Activated naive CD4-positive, alpha-beta T cell treated with anti-CD3 and anti-CD28 coated beads, Interleukin-2, amount 10 ng/mL, durations not matched to agents 7 days and 5 days (primary cell): ENCODE measurements around the gene DNAI7.

Experiments
- CTCF ChIA-PET: fragments of 350-600 bp; sonication (Branson Sonifier 250); formaldehyde crosslinking; loops from one replicate; lab custom pipeline; 2021; ENCODE audit warnings: antibody characterized with exemption; lab: Charles Lee
- DNase-seq: peaks from one replicate; pipeline ENCODE4 v3.0.0-alpha.2; 2020
- H3K27ac Mint-ChIP-seq: one replicate; pipeline ENCODE4 v1.8.0; 2021; ENCODE audit warnings: mild to moderate bottlenecking, moderate library complexity, mixed read lengths
- H3K27me3 Mint-ChIP-seq: one replicate; pipeline ENCODE4 v1.8.0; 2021; ENCODE audit warnings: mild to moderate bottlenecking, mixed read lengths
- H3K36me3 Mint-ChIP-seq: one replicate; pipeline ENCODE4 v1.8.0; 2021; ENCODE audit warnings: mixed read lengths
- H3K4me1 Mint-ChIP-seq: one replicate; pipeline ENCODE4 v1.8.0; 2021; ENCODE audit warnings: mixed read lengths
- H3K4me3 Mint-ChIP-seq: one replicate; pipeline ENCODE4 v1.8.0; 2021; ENCODE audit warnings: mild to moderate bottlenecking, moderate library complexity, mixed read lengths
- H3K9me3 Mint-ChIP-seq: one replicate; pipeline ENCODE4 v1.8.0; 2021; ENCODE audit warnings: mixed read lengths

DNAI7 gene

GRCh38 chr12:25194722-25195055 lies 271 bp downstream of the DNAI7 start:
- Mint-ChIP-seq H3K27me3 (peaks cover 5% of the 10 kb centered on the region), H3K9me3 (no peaks in the 10 kb centered on the region), H3K4me3 (peak overlapping the region; percentile 97), H3K36me3 (peaks cover 7% of the 10 kb centered on the region), H3K27ac (peak overlapping the region; percentile 89), H3K4me1 (peaks cover 23% of the 10 kb centered on the region)
- CTCF ChIA-PET = no interaction called here
- DNase-seq = no peak

GRCh38 chr12:25194214-25194613 lies 746 bp downstream of the DNAI7 start:
- Mint-ChIP-seq H3K9me3 (no peaks in the 10 kb centered on the region), H3K36me3 (peaks cover 4% of the 10 kb centered on the region), H3K4me3 (peak overlapping the region; percentile 97), H3K4me1 (peaks cover 23% of the 10 kb centered on the region), H3K27me3 (peaks cover 5% of the 10 kb centered on the region), H3K27ac (peak overlapping the region; percentile 89)
- CTCF ChIA-PET = no interaction called here
- DNase-seq = no peak

GRCh38 chr12:25190793-25191192 lies 4.2 kb downstream of the DNAI7 start:
- H3K27me3 Mint-ChIP-seq = peaks cover 5% of the 10 kb centered on the region
- peaks cover 34% of the 10 kb centered on the region for H3K4me1 Mint-ChIP-seq
- H3K36me3 Mint-ChIP-seq = peaks cover 3% of the 10 kb centered on the region
- DNase-seq = no peak
- H3K27ac Mint-ChIP-seq = no peak overlapping the region
- no peak overlapping the region for H3K4me3 Mint-ChIP-seq
- CTCF ChIA-PET = no interaction called here
- H3K9me3 Mint-ChIP-seq = no peaks in the 10 kb centered on the region

- H3K27me3 Mint-ChIP-seq = no peaks in the 10 kb centered on the region
- H3K27ac Mint-ChIP-seq = no peak overlapping the region
- no peaks in the 10 kb centered on the region for H3K9me3 Mint-ChIP-seq
- no peak for DNase-seq
- H3K4me1 Mint-ChIP-seq = peaks cover 27% of the 10 kb centered on the region
- H3K36me3 Mint-ChIP-seq = no peaks in the 10 kb centered on the region
- H3K4me3 Mint-ChIP-seq = no peak overlapping the region
- CTCF ChIA-PET = no interaction called here
Observed at GRCh38 chr12:25189656-25190055, 5.3 kb downstream of the DNAI7 start.

GRCh38 chr12:25187781-25188180 lies 7.2 kb downstream of the DNAI7 start:
- H3K27ac Mint-ChIP-seq = no peak overlapping the region
- H3K4me3 Mint-ChIP-seq = no peak overlapping the region
- CTCF ChIA-PET = no interaction called here
- H3K27me3 Mint-ChIP-seq = no peaks in the 10 kb centered on the region
- no peak for DNase-seq
- peaks cover 20% of the 10 kb centered on the region for H3K4me1 Mint-ChIP-seq
- no peaks in the 10 kb centered on the region for H3K9me3 Mint-ChIP-seq
- H3K36me3 Mint-ChIP-seq = no peaks in the 10 kb centered on the region

GRCh38 chr12:25186788-25187402 lies 8.1 kb downstream of the DNAI7 start:
- Mint-ChIP-seq H3K9me3 (no peaks in the 10 kb centered on the region), H3K4me3 (peak overlapping the region; percentile 64), H3K27ac (peak overlapping the region; percentile 74), H3K36me3 (no peaks in the 10 kb centered on the region), H3K4me1 (peaks cover 20% of the 10 kb centered on the region), H3K27me3 (no peaks in the 10 kb centered on the region)
- DNase-seq = no peak
- CTCF ChIA-PET = no interaction called here

GRCh38 chr12:25186038-25186787 lies 8.7 kb downstream of the DNAI7 start:
- no peaks in the 10 kb centered on the region for H3K9me3 Mint-ChIP-seq
- no peaks in the 10 kb centered on the region for H3K36me3 Mint-ChIP-seq
- peaks cover 20% of the 10 kb centered on the region for H3K4me1 Mint-ChIP-seq
- H3K27ac Mint-ChIP-seq = peak overlapping the region; percentile 61
- no peak for DNase-seq
- H3K4me3 Mint-ChIP-seq = peak overlapping the region; percentile 1
- CTCF ChIA-PET = no interaction called here
- no peaks in the 10 kb centered on the region for H3K27me3 Mint-ChIP-seq

- H3K9me3 Mint-ChIP-seq = no peaks in the 10 kb centered on the region
- no peaks in the 10 kb centered on the region for H3K36me3 Mint-ChIP-seq
- H3K27me3 Mint-ChIP-seq = no peaks in the 10 kb centered on the region
- no peak overlapping the region for H3K4me3 Mint-ChIP-seq
- DNase-seq = no peak
- peaks cover 20% of the 10 kb centered on the region for H3K4me1 Mint-ChIP-seq
- no peak overlapping the region for H3K27ac Mint-ChIP-seq
- CTCF ChIA-PET = interaction anchor here (0.7 kb wide), 1 partner anchor 193 kb away, joined by 3 read pairs; no protein-coding TSS in a partner anchor
Observed at GRCh38 chr12:25184132-25184531, 10.8 kb downstream of the DNAI7 start.

GRCh38 chr12:25182765-25183164 lies 12.2 kb downstream of the DNAI7 start:
- Mint-ChIP-seq H3K36me3 (no peaks in the 10 kb centered on the region), H3K27me3 (no peaks in the 10 kb centered on the region), H3K4me1 (peaks cover 18% of the 10 kb centered on the region), H3K9me3 (no peaks in the 10 kb centered on the region), H3K27ac (no peak overlapping the region), H3K4me3 (no peak overlapping the region)
- CTCF ChIA-PET = no interaction called here
- no peak for DNase-seq

GRCh38 chr12:25162866-25163265 lies 32.1 kb downstream of the DNAI7 start:
- CTCF ChIA-PET = no interaction called here
- H3K4me3 Mint-ChIP-seq = no peak overlapping the region
- H3K36me3 Mint-ChIP-seq = no peaks in the 10 kb centered on the region
- H3K4me1 Mint-ChIP-seq = no peaks in the 10 kb centered on the region
- H3K27ac Mint-ChIP-seq = no peak overlapping the region
- no peak for DNase-seq
- no peaks in the 10 kb centered on the region for H3K9me3 Mint-ChIP-seq
- H3K27me3 Mint-ChIP-seq = peaks cover 5% of the 10 kb centered on the region

- CTCF ChIA-PET = interaction anchor here (1.8 to 5.7 kb wide), 2 partner anchors 160 to 164 kb away, joined by 4 to 43 read pairs; no protein-coding TSS in a partner anchor
- DNase-seq = no peak
Observed at GRCh38 chr12:25156061-25156460, 38.9 kb downstream of the DNAI7 start.

GRCh38 chr12:25155022-25155576 lies 39.9 kb downstream of the DNAI7 start:
- Mint-ChIP-seq H3K4me3 (no peak overlapping the region), H3K27ac (no peak overlapping the region), H3K4me1 (peaks cover 6% of the 10 kb centered on the region), H3K36me3 (no peaks in the 10 kb centered on the region), H3K9me3 (no peaks in the 10 kb centered on the region), H3K27me3 (peaks cover under 1% of the 10 kb centered on the region)
- no peak for DNase-seq
- CTCF ChIA-PET = interaction anchor here (0.7 to 5.7 kb wide), 21 partner anchors 11 to 301 kb away, joined by 3 to 43 read pairs (median 3); no protein-coding TSS in a partner anchor

More at GRCh38 chr12:25156061-25156460, 38.9 kb downstream of the DNAI7 start:
- peaks cover 5% of the 10 kb centered on the region for H3K27me3 Mint-ChIP-seq
- H3K36me3 Mint-ChIP-seq = no peaks in the 10 kb centered on the region
- H3K27ac Mint-ChIP-seq = no peak overlapping the region
- no peak overlapping the region for H3K4me3 Mint-ChIP-seq
- H3K4me1 Mint-ChIP-seq = peaks cover 6% of the 10 kb centered on the region
- H3K9me3 Mint-ChIP-seq = no peaks in the 10 kb centered on the region

- DNase-seq = no peak
- Mint-ChIP-seq H3K27me3 (no peaks in the 10 kb centered on the region), H3K9me3 (no peaks in the 10 kb centered on the region), H3K4me1 (peaks cover 6% of the 10 kb centered on the region), H3K4me3 (no peak overlapping the region), H3K27ac (no peak overlapping the region), H3K36me3 (no peaks in the 10 kb centered on the region)
- CTCF ChIA-PET = interaction anchor here (1.0 to 5.7 kb wide), 3 partner anchors 16 to 160 kb away, joined by 3 to 43 read pairs (median 31); no protein-coding TSS in a partner anchor
Observed at GRCh38 chr12:25152055-25152454, 42.9 kb downstream of the DNAI7 start.

- peaks cover 6% of the 10 kb centered on the region for H3K4me1 Mint-ChIP-seq
- H3K27me3 Mint-ChIP-seq = no peaks in the 10 kb centered on the region
- DNase-seq = no peak
- H3K9me3 Mint-ChIP-seq = no peaks in the 10 kb centered on the region
- CTCF ChIA-PET = interaction anchor here (1.0 to 5.7 kb wide), 3 partner anchors 15 to 160 kb away, joined by 3 to 43 read pairs (median 31); no protein-coding TSS in a partner anchor
- no peak overlapping the region for H3K4me3 Mint-ChIP-seq
- no peak overlapping the region for H3K27ac Mint-ChIP-seq
- H3K36me3 Mint-ChIP-seq = no peaks in the 10 kb centered on the region
Observed at GRCh38 chr12:25151476-25151875, 43.5 kb downstream of the DNAI7 start.
